Mesenchymal stem cell (in vitro differentiated cells and primary cell): ENCODE measurements around the gene IL17RA.

Source experiments
- DNase-seq: peaks from one replicate; pipeline ENCODE4 v3.0.0-alpha.2; 2013
- H2AFZ ChIP-seq: one replicate; pipeline ENCODE4 v1.6.1; 2013; ENCODE audit warnings: low read depth, mild to moderate bottlenecking, control low read depth, inconsistent platforms, low read length, moderate library complexity
- H2AK5ac ChIP-seq: 2 replicates; pipeline ENCODE4 v1.6.1; 2013; ENCODE audit warnings: low read length, moderate library complexity, mild to moderate bottlenecking, inconsistent platforms; ENCODE audit not compliant: severe bottlenecking
- H2BK120ac ChIP-seq: one replicate; pipeline ENCODE4 v1.6.1; 2013; ENCODE audit warnings: low read depth, mild to moderate bottlenecking, inconsistent platforms, low read length, moderate library complexity
- H2BK12ac ChIP-seq, 2 experiments: one replicate each; pipeline ENCODE4 v1.6.1; 2013; ENCODE audit warnings: inconsistent platforms in 2 of 2, low read length in 2 of 2, mild to moderate bottlenecking in 2 of 2, moderate library complexity in 2 of 2, control low read depth in 1 of 2
- H2BK15ac ChIP-seq: one replicate; pipeline ENCODE4 v1.6.1; 2013; ENCODE audit warnings: mild to moderate bottlenecking, low read depth, inconsistent platforms; ENCODE audit not compliant: poor library complexity, severe bottlenecking
- H2BK5ac ChIP-seq: 2 replicates; pipeline ENCODE4 v1.6.1; 2013; ENCODE audit warnings: low read depth, mild to moderate bottlenecking, low read length, control low read depth, inconsistent platforms; ENCODE audit not compliant: poor library complexity, severe bottlenecking
- H3K14ac ChIP-seq, 2 experiments: one replicate each; pipeline ENCODE4 v1.6.1; 2013; ENCODE audit warnings: inconsistent platforms in 2 of 2, low read length in 2 of 2, control low read depth in 1 of 2, mild to moderate bottlenecking in 1 of 2, moderate library complexity in 1 of 2
- H3K18ac ChIP-seq, 2 experiments: one replicate each; pipeline ENCODE4 v1.6.1; 2013; ENCODE audit warnings: inconsistent platforms in 2 of 2, low read length in 2 of 2, control low read depth in 1 of 2, low read depth in 1 of 2, mild to moderate bottlenecking in 1 of 2
- H3K23ac ChIP-seq, 2 experiments: one replicate each; pipeline ENCODE4 v1.6.1; 2013; ENCODE audit warnings: inconsistent platforms in 2 of 2, low read length in 2 of 2, mild to moderate bottlenecking in 2 of 2, moderate library complexity in 2 of 2, control low read depth in 1 of 2
- H3K27ac ChIP-seq: 2 replicates; pipeline ENCODE4 v1.5.1; 2013; ENCODE audit warnings: mild to moderate bottlenecking, moderate library complexity, low read length, control low read depth, inconsistent platforms; ENCODE audit not compliant: poor library complexity, severe bottlenecking
- H3K27me3 ChIP-seq, 2 experiments: 2 replicates each; pipeline versions ENCODE4 v1.6.1 to v1.7.0; 2013; ENCODE audit warnings: low read length in 2 of 2, mild to moderate bottlenecking in 2 of 2, moderate library complexity in 2 of 2, control low read depth in 1 of 2, inconsistent platforms in 1 of 2; ENCODE audit not compliant: control insufficient read depth in 1 of 2, insufficient read depth in 1 of 2
- H3K36me3 ChIP-seq, 2 experiments: 2 replicates each; pipeline versions ENCODE4 v1.6.1 to v1.7.0; 2013; ENCODE audit warnings: low read length in 2 of 2, control low read depth in 1 of 2, inconsistent platforms in 1 of 2, low read depth in 1 of 2, mild to moderate bottlenecking in 1 of 2; ENCODE audit not compliant: insufficient read depth in 2 of 2, control insufficient read depth in 1 of 2
- H3K4ac ChIP-seq, 2 experiments: one replicate each; pipeline ENCODE4 v1.6.1; 2013; ENCODE audit warnings: inconsistent platforms in 2 of 2, low read length in 2 of 2, mild to moderate bottlenecking in 2 of 2, moderate library complexity in 2 of 2, control low read depth in 1 of 2, low read depth in 1 of 2
- H3K4me1 ChIP-seq: 2 replicates; pipeline ENCODE4 v1.6.1; 2013; ENCODE audit warnings: low read depth, low read length, control low read depth; ENCODE audit not compliant: control insufficient read depth, insufficient read depth
- H3K4me2 ChIP-seq: 2 replicates; pipeline ENCODE4 v1.6.1; 2013; ENCODE audit warnings: low read length, mild to moderate bottlenecking, inconsistent platforms; ENCODE audit not compliant: poor library complexity, severe bottlenecking
- H3K4me3 ChIP-seq, 2 experiments: 2 replicates each; pipeline versions ENCODE4 v1.5.1 to v1.7.0; 2013; ENCODE audit warnings: low read length in 2 of 2, mild to moderate bottlenecking in 2 of 2, control low read depth in 1 of 2, low read depth in 1 of 2; ENCODE audit not compliant: insufficient read depth in 1 of 2
- H3K79me1 ChIP-seq: replicated peaks from 2 replicates; pipeline ENCODE4 v1.6.1; 2013; ENCODE audit warnings: mild to moderate bottlenecking, control low read depth, low read length, inconsistent platforms; ENCODE audit not compliant: poor library complexity, severe bottlenecking
- H3K9ac ChIP-seq: 2 replicates; pipeline ENCODE4 v1.7.0; 2013; ENCODE audit warnings: mild to moderate bottlenecking, low read length, moderate library complexity
- H3K9me3 ChIP-seq: 2 replicates; pipeline ENCODE4 v1.7.0; 2013; ENCODE audit warnings: mild to moderate bottlenecking, low read length; ENCODE audit not compliant: control insufficient read depth
- H4K8ac ChIP-seq: one replicate; pipeline ENCODE4 v1.6.1; 2013; ENCODE audit warnings: inconsistent platforms, mild to moderate bottlenecking, low read length, moderate library complexity
- H4K91ac ChIP-seq: one replicate; pipeline ENCODE4 v1.6.1; 2013; ENCODE audit warnings: mild to moderate bottlenecking, low read length, inconsistent platforms
- WGBS: methylation state at CpG from one replicate; pipeline ENCODE4 v1.1.7; 2013; ENCODE audit warnings: mixed read lengths; 5-methylcytosine and 5-hydroxymethylcytosine counted together

IL17RA gene

GRCh38 chr22:17158568-17159503 is 74.0 kb downstream of the IL17RA start, which contains the start of gene HDHD5:
TSS of gene HDHD5 (minus strand) at chr22:17159277. CDS start at chr22:17159251, 26 bp downstream.
- H2AK5ac ChIP-seq = no peak within 1 kb of the TSS
- H3K4me3 ChIP-seq = peak within 1 kb of the TSS; percentile 80 to 83
- peak within 1 kb of the TSS; percentile 72 to 93 for H3K18ac ChIP-seq
- H4K91ac ChIP-seq = peak within 1 kb of the TSS; percentile 97
- peak within 1 kb of the TSS; percentile 77 for H2AFZ ChIP-seq
- H3K9me3 ChIP-seq = no peaks in the 10 kb centered on the region
- H2BK5ac ChIP-seq = peak within 1 kb of the TSS; percentile 47
- H4K8ac ChIP-seq = peak within 1 kb of the TSS; percentile 93
- under 1% methylated on average over 109 of the region's 114 CpGs for WGBS
- peak within 1 kb of the TSS; percentile 78 to 79 for H3K4ac ChIP-seq
- peaks cover 17% of the 10 kb centered on the region for H3K79me1 ChIP-seq
- peak within 1 kb of the TSS; percentile 78 for H3K4me2 ChIP-seq
- H3K23ac ChIP-seq = peak within 1 kb of the TSS in 1 of 2 experiments; percentile 5
- peak within 1 kb of the TSS; percentile 81 for H3K27ac ChIP-seq
- peak; percentile 92 for DNase-seq
- H3K36me3 ChIP-seq = no peaks in the 10 kb centered on the region
- H3K27me3 ChIP-seq = no peaks in the 10 kb centered on the region
- peak within 1 kb of the TSS in 1 of 2 experiments; percentile 96 for H3K14ac ChIP-seq
- peak within 1 kb of the TSS; percentile 78 for H2BK15ac ChIP-seq
- H3K9ac ChIP-seq = peak within 1 kb of the TSS; percentile 90
- H2BK12ac ChIP-seq = peak within 1 kb of the TSS in 1 of 2 experiments; percentile 22
- H3K4me1 ChIP-seq = peaks cover 6% of the 10 kb centered on the region
- H2BK120ac ChIP-seq = no peak within 1 kb of the TSS

DNA sequence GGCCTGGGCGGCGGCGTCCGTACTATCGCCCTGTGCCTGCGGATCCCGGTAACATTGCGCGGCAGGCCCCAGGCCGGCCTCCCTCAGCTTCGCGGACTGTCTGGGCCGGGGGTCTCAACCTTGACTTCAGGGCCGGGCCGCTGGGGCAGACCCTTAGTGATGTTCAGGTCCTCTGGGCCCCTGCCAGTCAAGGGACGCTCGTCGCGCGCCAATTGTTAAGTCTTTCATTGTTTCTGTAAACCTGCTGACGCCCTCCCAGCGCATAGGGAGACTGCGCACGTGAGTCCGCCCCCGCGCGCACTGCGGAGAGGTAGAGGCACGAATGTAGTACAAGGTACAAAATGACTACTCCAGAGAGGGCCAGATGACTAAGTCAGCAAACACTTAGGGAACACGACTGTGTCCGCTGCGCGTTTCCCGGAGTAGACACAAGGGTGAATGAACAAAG is 74.7 kb downstream of the IL17RA start:
- Histone ChIP-seq H3K4me1 (peaks cover 6% of the 10 kb centered on the region), H3K14ac (peak overlapping the region in 1 of 2 experiments; percentile 96), H2AK5ac (no peak overlapping the region), H3K4me3 (peak overlapping the region; percentile 80 to 83), H3K4me2 (peak overlapping the region; percentile 51), H3K27me3 (no peaks in the 10 kb centered on the region), H3K18ac (peak overlapping the region; percentile 72 to 93), H2BK5ac (no peak overlapping the region), H3K9me3 (no peaks in the 10 kb centered on the region), H3K79me1 (peaks cover 16% of the 10 kb centered on the region), H3K36me3 (no peaks in the 10 kb centered on the region), H3K27ac (no peak overlapping the region), H3K23ac (no peak overlapping the region), H2BK120ac (no peak overlapping the region), H4K91ac (peak overlapping the region; percentile 97), H3K9ac (peak overlapping the region; percentile 90), H3K4ac (peak overlapping the region; percentile 75 to 79), H4K8ac (peak overlapping the region; percentile 93), H2AFZ (peak overlapping the region; percentile 77), H2BK15ac (peak overlapping the region; percentile 33), H2BK12ac (peak overlapping the region in 1 of 2 experiments; percentile 22)
- peak; percentile 32 for DNase-seq
- 40% methylated on average over 35 of the region's 35 CpGs for WGBS

DNA sequence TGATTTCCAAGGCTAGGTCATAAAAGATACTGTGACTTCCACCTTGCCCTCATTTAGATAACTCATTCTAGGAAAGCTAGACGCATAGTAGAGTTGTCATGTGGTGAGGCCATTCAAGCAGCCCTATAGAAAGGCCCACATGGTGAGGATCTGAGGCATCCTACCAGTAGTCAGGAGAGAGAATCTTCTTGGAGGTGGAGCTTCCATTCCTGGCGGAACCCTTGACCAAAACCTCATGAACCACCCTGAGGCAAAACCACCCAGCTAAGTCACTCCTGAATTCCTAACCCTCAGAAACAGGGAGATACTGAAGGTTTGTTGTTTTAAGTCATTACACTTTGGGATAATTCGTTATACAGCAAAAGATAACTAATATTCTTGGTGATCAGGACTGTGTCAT is 77.2 kb downstream of the IL17RA start:
- H3K27me3 ChIP-seq = peaks cover 4 to 6% of the 10 kb centered on the region in 2 experiments
- no peak overlapping the region for H2AFZ ChIP-seq
- 100% methylated on average over 1 of the region's 3 CpGs for WGBS
- H3K4me3 ChIP-seq = no peak overlapping the region
- no peaks in the 10 kb centered on the region for H3K36me3 ChIP-seq
- H3K27ac ChIP-seq = no peak overlapping the region
- H4K8ac ChIP-seq = no peak overlapping the region
- DNase-seq = no peak
- H4K91ac ChIP-seq = no peak overlapping the region
- H3K4me1 ChIP-seq = peaks cover 6% of the 10 kb centered on the region
- H3K18ac ChIP-seq = no peak overlapping the region
- no peak overlapping the region for H3K9ac ChIP-seq
- peaks cover 12% of the 10 kb centered on the region for H3K79me1 ChIP-seq
- no peak overlapping the region for H2BK15ac ChIP-seq
- no peaks in the 10 kb centered on the region for H3K9me3 ChIP-seq
- no peak overlapping the region for H2AK5ac ChIP-seq
- H3K14ac ChIP-seq = no peak overlapping the region
- no peak overlapping the region for H2BK120ac ChIP-seq
- H3K23ac ChIP-seq = no peak overlapping the region
- H3K4me2 ChIP-seq = no peak overlapping the region
- H2BK5ac ChIP-seq = no peak overlapping the region
- H2BK12ac ChIP-seq = no peak overlapping the region
- no peak overlapping the region for H3K4ac ChIP-seq

- Histone ChIP-seq H3K23ac (no peak overlapping the region), H2BK5ac (no peak overlapping the region), H3K79me1 (peaks cover 7% of the 10 kb centered on the region), H3K4me3 (no peak overlapping the region), H3K4me1 (peaks cover 6% of the 10 kb centered on the region), H2BK15ac (no peak overlapping the region), H3K9me3 (no peaks in the 10 kb centered on the region), H3K27ac (no peak overlapping the region), H3K18ac (no peak overlapping the region), H3K27me3 (peaks cover 4 to 6% of the 10 kb centered on the region in 2 experiments), H3K4me2 (no peak overlapping the region), H2BK12ac (no peak overlapping the region), H3K9ac (no peak overlapping the region), H3K14ac (no peak overlapping the region), H2AK5ac (no peak overlapping the region), H4K8ac (no peak overlapping the region), H2BK120ac (no peak overlapping the region), H3K4ac (no peak overlapping the region), H2AFZ (no peak overlapping the region), H3K36me3 (no peaks in the 10 kb centered on the region), H4K91ac (no peak overlapping the region)
- no peak for DNase-seq
- WGBS = 94% methylated on average over 8 of the region's 8 CpGs
Observed at GRCh38 chr22:17162731-17163130, 77.9 kb downstream of the IL17RA start.
